ENCODE results near the gene PDE4A.

- TF ChIP-seq PPARA (CRISPR knock-in tag; IDR thresholded peaks at IDR 0.05; ENCODE audit: borderline replicate concordance) (no peak), SNAI2 (CRISPR knock-in tag; IDR thresholded peaks at IDR 0.05) (no peak), ESRRG (CRISPR knock-in tag; IDR thresholded peaks at IDR 0.05) (no peak), ZC3H10 (CRISPR knock-in tag; IDR thresholded peaks at IDR 0.05) (no peak), BACH2 (CRISPR knock-in tag; IDR thresholded peaks at IDR 0.05; ENCODE audit: borderline replicate concordance) (no peak), ZNF565 (CRISPR knock-in tag; conservative IDR thresholded peaks at IDR 0.05; ENCODE audit: low read depth) (no peak)
- TF ChIP-seq, protein P1, sequence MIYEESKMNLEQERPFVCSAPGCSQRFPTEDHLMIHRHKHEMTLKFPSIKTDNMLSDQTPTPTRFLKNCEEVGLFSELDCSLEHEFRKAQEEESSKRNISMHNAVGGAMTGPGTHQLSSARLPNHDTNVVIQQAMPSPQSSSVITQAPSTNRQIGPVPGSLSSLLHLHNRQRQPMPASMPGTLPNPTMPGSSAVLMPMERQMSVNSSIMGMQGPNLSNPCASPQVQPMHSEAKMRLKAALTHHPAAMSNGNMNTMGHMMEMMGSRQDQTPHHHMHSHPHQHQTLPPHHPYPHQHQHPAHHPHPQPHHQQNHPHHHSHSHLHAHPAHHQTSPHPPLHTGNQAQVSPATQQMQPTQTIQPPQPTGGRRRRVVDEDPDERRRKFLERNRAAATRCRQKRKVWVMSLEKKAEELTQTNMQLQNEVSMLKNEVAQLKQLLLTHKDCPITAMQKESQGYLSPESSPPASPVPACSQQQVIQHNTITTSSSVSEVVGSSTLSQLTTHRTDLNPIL (CRISPR knock-in tag; IDR thresholded peaks at IDR 0.05; ENCODE audit: low read depth), result no peak
- TF ChIP-seq, protein P2, sequence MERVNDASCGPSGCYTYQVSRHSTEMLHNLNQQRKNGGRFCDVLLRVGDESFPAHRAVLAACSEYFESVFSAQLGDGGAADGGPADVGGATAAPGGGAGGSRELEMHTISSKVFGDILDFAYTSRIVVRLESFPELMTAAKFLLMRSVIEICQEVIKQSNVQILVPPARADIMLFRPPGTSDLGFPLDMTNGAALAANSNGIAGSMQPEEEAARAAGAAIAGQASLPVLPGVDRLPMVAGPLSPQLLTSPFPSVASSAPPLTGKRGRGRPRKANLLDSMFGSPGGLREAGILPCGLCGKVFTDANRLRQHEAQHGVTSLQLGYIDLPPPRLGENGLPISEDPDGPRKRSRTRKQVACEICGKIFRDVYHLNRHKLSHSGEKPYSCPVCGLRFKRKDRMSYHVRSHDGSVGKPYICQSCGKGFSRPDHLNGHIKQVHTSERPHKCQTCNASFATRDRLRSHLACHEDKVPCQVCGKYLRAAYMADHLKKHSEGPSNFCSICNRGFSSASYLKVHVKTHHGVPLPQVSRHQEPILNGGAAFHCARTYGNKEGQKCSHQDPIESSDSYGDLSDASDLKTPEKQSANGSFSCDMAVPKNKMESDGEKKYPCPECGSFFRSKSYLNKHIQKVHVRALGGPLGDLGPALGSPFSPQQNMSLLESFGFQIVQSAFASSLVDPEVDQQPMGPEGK (CRISPR knock-in tag; IDR thresholded peaks at IDR 0.05; ENCODE audit: borderline replicate concordance), result no peak
These were observed 6.8 kb downstream of the PDE4A start for GRCh38 chr19:10427169-10427568.
